A673 (cell line): Measurements from ENCODE around the gene SAMHD1.

ENCODE experiments used
- EZH2 ChIP-seq: fragments of 200-600 bp; sonication (generic); IDR thresholded peaks from 2 replicates; pipeline ENCODE4 v1.6.1; 2017; ENCODE audit warnings: borderline replicate concordance, low read depth, mild to moderate bottlenecking, mixed read lengths, antibody characterized with exemption, low read length; ENCODE audit not compliant: poor library complexity, severe bottlenecking
- TF ChIP-seq, protein P1 (sequence below): fragments of 300-800, 200-600 bp; sonication (generic); conservative IDR thresholded peaks from 2 replicates; pipeline ENCODE4 v1.5.1; 2017; ENCODE audit warnings: low read depth, mild to moderate bottlenecking, antibody characterized with exemption, low read length, moderate library complexity, mixed read lengths

DNA sequence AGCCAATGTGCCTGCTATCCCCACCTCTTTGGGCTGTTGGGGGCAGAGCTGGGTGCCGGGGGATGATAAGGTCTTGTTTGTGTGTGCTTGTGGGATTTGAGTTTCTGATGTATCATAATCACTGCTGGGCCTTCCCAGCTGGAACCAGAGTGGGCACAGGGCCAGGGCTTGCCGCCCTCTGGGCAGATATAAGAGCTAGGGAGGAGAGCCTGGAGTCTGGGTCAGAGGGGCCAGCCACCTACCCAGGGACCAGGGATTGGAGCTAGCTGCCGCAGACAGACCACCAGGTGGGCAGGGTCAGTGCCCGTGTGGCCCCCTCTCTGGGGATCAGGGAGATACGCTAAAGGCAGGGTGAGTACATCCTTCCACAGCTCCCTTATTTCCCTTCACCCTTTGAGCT, 78.7 kb downstream of the SAMHD1 start:
- TF ChIP-seq, protein P1, sequence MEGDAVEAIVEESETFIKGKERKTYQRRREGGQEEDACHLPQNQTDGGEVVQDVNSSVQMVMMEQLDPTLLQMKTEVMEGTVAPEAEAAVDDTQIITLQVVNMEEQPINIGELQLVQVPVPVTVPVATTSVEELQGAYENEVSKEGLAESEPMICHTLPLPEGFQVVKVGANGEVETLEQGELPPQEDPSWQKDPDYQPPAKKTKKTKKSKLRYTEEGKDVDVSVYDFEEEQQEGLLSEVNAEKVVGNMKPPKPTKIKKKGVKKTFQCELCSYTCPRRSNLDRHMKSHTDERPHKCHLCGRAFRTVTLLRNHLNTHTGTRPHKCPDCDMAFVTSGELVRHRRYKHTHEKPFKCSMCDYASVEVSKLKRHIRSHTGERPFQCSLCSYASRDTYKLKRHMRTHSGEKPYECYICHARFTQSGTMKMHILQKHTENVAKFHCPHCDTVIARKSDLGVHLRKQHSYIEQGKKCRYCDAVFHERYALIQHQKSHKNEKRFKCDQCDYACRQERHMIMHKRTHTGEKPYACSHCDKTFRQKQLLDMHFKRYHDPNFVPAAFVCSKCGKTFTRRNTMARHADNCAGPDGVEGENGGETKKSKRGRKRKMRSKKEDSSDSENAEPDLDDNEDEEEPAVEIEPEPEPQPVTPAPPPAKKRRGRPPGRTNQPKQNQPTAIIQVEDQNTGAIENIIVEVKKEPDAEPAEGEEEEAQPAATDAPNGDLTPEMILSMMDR: no peak
- no peak for TF ChIP-seq EZH2
